Gastroesophageal sphincter (tissue), 4 donors: Measurements from ENCODE around the gene IZUMO1. TPM values are rescaled to one million over a fixed set of nuclear protein-coding genes. Genes with fewer than 3 reads are reported as not detected.
A peak's percentile ranks its signal among the peaks of the same experiment; 100 is the strongest.
"Not testable (repeated sequence)": the region's sequence is repeated elsewhere in the genome, so short reads cannot be mapped to it uniquely, and the experiment has no call there.

Experiments
- ATAC-seq: fragments of 150-250 bp; one replicate; pipeline ENCODE4 v1.9.1; 2016; ENCODE audit warnings: mild to moderate bottlenecking, moderate library complexity
- H3K27ac ChIP-seq, 4 donors: fragments of 200-600 bp; sonication (generic) in 3 of 4; 1 replicate in 3 of 4; 2 replicates in 1 of 4; pipeline ENCODE4 v1.5.1; 2016 to 2019
- H3K27me3 ChIP-seq: fragments of 200-600 bp; sonication (generic); one replicate; pipeline ENCODE4 v1.5.1; 2019
- H3K36me3 ChIP-seq, 2 donors: fragments of 200-600 bp; sonication (generic); one replicate each; pipeline ENCODE4 v1.5.1; 2019; ENCODE audit warnings: control low read depth in 1 of 2
- H3K4me1 ChIP-seq, 3 donors: fragments of 200-600 bp; sonication (generic); 1 replicate in 2 of 3; 2 replicates in 1 of 3; pipeline ENCODE4 v1.5.1; 2016 to 2019; ENCODE audit warnings: control low read depth in 2 of 3
- H3K4me3 ChIP-seq, 2 donors: fragments of 200-600 bp; sonication (generic); one replicate each; pipeline ENCODE4 v1.5.1; 2019; ENCODE audit warnings: mild to moderate bottlenecking in 1 of 2, moderate library complexity in 1 of 2
- H3K9me3 ChIP-seq, 3 donors: fragments of 200-600 bp; sonication (generic); one replicate each; pipeline ENCODE4 v1.5.1; 2017 to 2019; ENCODE audit warnings: control low read depth in 2 of 3
- CTCF ChIP-seq, 4 experiments: fragments of 200-600 bp in 2 of 4; fragments of 450-650 bp in 2 of 4; sonication (generic) in 1 of 4; IDR thresholded peaks; one replicate each; pipeline ENCODE4 v1.5.1; 2017 to 2019; ENCODE audit warnings: antibody characterized with exemption in 4 of 4, mild to moderate bottlenecking in 2 of 4, moderate library complexity in 2 of 4
- EP300 ChIP-seq: sonication (generic); formaldehyde crosslinking; IDR thresholded peaks from one replicate; pipeline ENCODE4 v1.6.1; 2017; ENCODE audit warnings: antibody characterized with exemption, mild to moderate bottlenecking
- POLR2A ChIP-seq, 2 donors: fragments of 450-650 bp; IDR thresholded peaks; one replicate each; pipeline ENCODE4 v1.6.1; 2017; ENCODE audit warnings: antibody characterized with exemption in 2 of 2, mild to moderate bottlenecking in 2 of 2, moderate library complexity in 1 of 2
- POLR2AphosphoS5 ChIP-seq: sonication (generic); formaldehyde crosslinking; IDR thresholded peaks from one replicate; pipeline ENCODE4 v1.6.1; 2017; ENCODE audit warnings: antibody characterized with exemption
- WGBS, 2 donors: methylation state at CpG; one replicate each; pipeline ENCODE4 v1.1.5; 2018; ENCODE audit warnings: low coverage in 1 of 2; 5-methylcytosine and 5-hydroxymethylcytosine counted together
- total RNA-seq, 4 donors: library from RNA; depleted of rRNA; stranded (reverse); fragments of >200 nt; gene quantifications; one replicate each; pipeline ENCODE4 v1.1.0, GENCODE V29; 2016

The IZUMO1 gene
- total RNA-seq, 4 donors from 2014 or later, result 0.27 TPM; not detected in 3

GRCh38 chr19:48719263-48720171 lies 27.2 kb downstream of the IZUMO1 start, which contains the start of gene MAMSTR:
MAMSTR (minus strand) TSS chr19:48719725; CDS start chr19:48719031, 694 bp downstream.
- peak within 1 kb of the TSS; percentile 37 to 63 for H3K4me3 ChIP-seq
- no peaks in the 10 kb centered on the region for H3K9me3 ChIP-seq
- no peak for ATAC-seq
- peaks cover 0 to 6% of the 10 kb centered on the region in 2 donors for H3K36me3 ChIP-seq
- TF ChIP-seq CTCF (IDR thresholded peaks at IDR 0.05), result peak in 1 of 4 experiments; percentile 9
- TF ChIP-seq EP300, result no peak
- H3K4me1 ChIP-seq, result peaks cover 0 to 74% (median 42%) of the 10 kb centered on the region in 3 donors
- peak within 1 kb of the TSS; percentile 3 to 97 (median 93) for H3K27ac ChIP-seq
- no peaks in the 10 kb centered on the region for H3K27me3 ChIP-seq
- 70 to 73% methylated on average over 2 to 3 of the region's 33 CpGs for WGBS, 2 donors

DNA sequence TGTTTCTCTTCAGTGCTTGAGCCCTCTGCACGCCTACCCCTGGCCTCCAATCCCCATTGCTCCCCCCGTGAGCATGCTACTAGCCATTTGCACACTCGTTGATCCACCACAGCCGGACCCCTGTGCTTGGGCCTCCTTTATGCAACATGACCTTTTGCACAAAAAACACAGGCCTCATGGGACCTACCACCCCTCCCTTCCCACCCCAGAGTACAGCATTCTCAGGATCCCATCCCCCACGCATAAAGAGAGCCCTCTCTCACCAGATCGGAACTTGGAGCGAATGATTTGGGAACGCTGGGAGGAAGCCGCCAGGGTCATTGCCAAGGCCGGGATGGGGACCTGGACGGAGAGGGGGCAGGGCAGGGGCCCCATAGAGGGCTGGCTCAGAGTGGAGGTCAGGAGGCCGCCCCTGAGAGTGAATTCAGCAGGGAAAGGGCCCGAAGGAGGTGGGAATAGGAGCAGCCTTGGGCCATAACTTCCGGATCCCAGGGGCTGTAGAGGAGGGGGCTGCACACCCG lies 27.9 kb downstream of the IZUMO1 start:
- no peaks in the 10 kb centered on the region for H3K27me3 ChIP-seq
- peak overlapping the region in 3 of 4 donors; percentile 93 to 97 (median 93) for H3K27ac ChIP-seq
- H3K4me1 ChIP-seq, result peaks cover 0 to 68% (median 38%) of the 10 kb centered on the region in 3 donors
- H3K36me3 ChIP-seq, result peaks cover 0 to 6% of the 10 kb centered on the region in 2 donors
- no peak overlapping the region for H3K4me3 ChIP-seq
- no peaks in the 10 kb centered on the region for H3K9me3 ChIP-seq
- no peak for ATAC-seq
- TF ChIP-seq POLR2A (IDR thresholded peaks at IDR 0.05) (no peak), EP300 (no peak), POLR2AphosphoS5 (no peak), CTCF (IDR thresholded peaks at IDR 0.05) (no peak)
- 50% methylated on average over 5 of the region's 15 CpGs; no CpG with 5 or more reads in 1 of the 2 donors for WGBS, 2 donors

DNA sequence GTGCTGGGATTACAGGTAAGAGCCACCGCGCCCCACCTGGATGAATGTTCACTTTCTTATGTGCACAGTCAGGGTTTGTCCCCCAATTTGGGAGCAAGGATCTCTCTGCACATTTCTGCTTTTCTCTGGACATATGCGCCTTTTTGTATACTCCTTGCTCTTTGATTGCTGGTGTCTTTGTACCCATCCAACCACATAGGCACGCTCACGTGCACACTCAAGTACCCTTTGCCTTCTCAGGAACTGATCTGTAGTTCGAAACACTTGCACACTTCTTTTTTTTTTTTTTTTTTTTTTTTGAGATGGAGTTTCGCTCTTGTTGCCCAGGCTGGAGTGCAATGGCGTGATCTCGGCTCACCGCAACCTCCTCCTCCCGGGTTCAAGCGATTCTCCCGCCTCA lies 28.6 kb downstream of the IZUMO1 start:
- not testable (repeated sequence) for H3K36me3 ChIP-seq, H3K9me3 ChIP-seq, H3K27me3 ChIP-seq, H3K4me3 ChIP-seq, ATAC-seq, H3K27ac ChIP-seq
- 93 to 97% methylated on average over 4 to 9 of the region's 13 CpGs for WGBS, 2 donors
- H3K4me1 ChIP-seq, result peaks cover 0 to 75% (median 45%) of the 10 kb centered on the region in 3 donors

DNA sequence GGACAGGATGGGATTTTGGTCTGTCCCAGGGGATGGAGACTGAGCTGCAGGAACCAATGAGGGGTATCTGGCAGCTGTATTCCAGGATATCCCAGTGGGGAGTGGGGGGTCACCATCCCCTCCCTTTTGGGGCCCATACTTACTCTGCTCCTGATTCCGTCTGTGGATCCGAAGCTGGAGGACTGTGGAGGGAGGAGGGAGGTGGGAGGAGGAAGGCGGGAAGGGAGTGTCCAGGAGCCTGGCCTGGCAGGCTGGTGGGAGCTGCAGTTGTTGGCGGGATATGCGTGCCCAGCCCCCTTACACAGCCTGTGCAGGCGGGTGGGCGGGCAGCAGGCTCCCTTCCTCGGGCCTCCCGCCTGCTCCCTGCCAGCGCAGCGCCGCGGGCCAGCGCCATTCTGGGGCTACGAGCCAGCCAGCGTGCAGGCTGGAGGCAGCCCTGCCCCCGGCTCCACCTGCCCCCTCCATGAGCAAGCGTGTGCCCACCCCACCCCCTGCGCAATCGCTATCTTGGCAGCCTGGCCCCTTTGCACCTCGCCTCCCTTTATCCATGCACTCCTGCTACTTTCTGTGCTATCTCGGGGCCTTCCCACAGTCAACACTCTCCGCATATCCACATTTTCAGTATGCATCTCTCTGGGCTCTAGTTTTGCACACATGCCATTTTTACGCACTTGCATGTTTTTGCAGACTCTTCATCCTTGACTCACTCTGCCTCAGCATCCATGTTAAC lies 30.0 kb downstream of the IZUMO1 start:
- no peak for ATAC-seq
- Histone ChIP-seq H3K4me1 (peaks cover 0 to 81% (median 48%) of the 10 kb centered on the region in 3 donors), H3K27me3 (no peaks in the 10 kb centered on the region), H3K27ac (peak overlapping the region; percentile 8 to 92 (median 86)), H3K4me3 (peak overlapping the region; percentile 8 to 38), H3K9me3 (no peaks in the 10 kb centered on the region), H3K36me3 (peaks cover 0 to 6% of the 10 kb centered on the region in 2 donors)
- 3 to 19% methylated on average over 7 to 14 of the region's 24 CpGs for WGBS, 2 donors
- TF ChIP-seq EP300, result no peak
- no peak for TF ChIP-seq POLR2A (IDR thresholded peaks at IDR 0.05)
- no peak for TF ChIP-seq CTCF (IDR thresholded peaks at IDR 0.05)
- TF ChIP-seq POLR2AphosphoS5, result no peak

- no peak for ATAC-seq
- 54% methylated on average over 12 of the region's 19 CpGs; no CpG with 5 or more reads in 1 of the 2 donors for WGBS, 2 donors
- Histone ChIP-seq H3K27me3 (no peaks in the 10 kb centered on the region), H3K4me1 (peaks cover 0 to 75% (median 46%) of the 10 kb centered on the region in 3 donors), H3K36me3 (no peaks in the 10 kb centered on the region), H3K9me3 (no peaks in the 10 kb centered on the region), H3K27ac (peak overlapping the region in 3 of 4 donors; percentile 82 to 92 (median 89)), H3K4me3 (peak overlapping the region in 1 of 2 donors; percentile 65)
- TF ChIP-seq CTCF (IDR thresholded peaks at IDR 0.05), result no peak
- no peak for TF ChIP-seq EP300
- TF ChIP-seq POLR2AphosphoS5, result no peak
- no peak for TF ChIP-seq POLR2A (IDR thresholded peaks at IDR 0.05)
Observed at GRCh38 chr19:48715681-48716171, 31.0 kb downstream of the IZUMO1 start.
